K562 (cell line): ENCODE data around the gene IFT52. TPM values are rescaled to one million over a fixed set of nuclear protein-coding genes. Genes with fewer than 3 reads are reported as not detected.

Source experiments
- AFF1 ChIP-seq, 2 experiments: fragments of 450-650 bp; IDR thresholded peaks; 2 replicates each; pipeline ENCODE4 v1.6.1; 2018; ENCODE audit warnings: mild to moderate bottlenecking in 2 of 2, low read depth in 1 of 2; ENCODE audit not compliant: partially characterized antibody in 2 of 2
- ARID1B ChIP-seq: fragments of 450-650 bp; IDR thresholded peaks from 2 replicates; pipeline ENCODE4 v1.6.1; 2016; ENCODE audit warnings: antibody characterized with exemption, mild to moderate bottlenecking, inconsistent platforms
- CREB1 ChIP-seq, 2 experiments: sonication (generic) in 1 of 2; formaldehyde crosslinking in 1 of 2; IDR thresholded peaks; 2 replicates each; pipeline versions ENCODE4 v1.6.1 to v1.8.0; 2012 to 2022; ENCODE audit warnings: inconsistent platforms in 1 of 2, mild to moderate bottlenecking in 1 of 2, missing genetic modification reagents in 1 of 2, moderate library complexity in 1 of 2
- E2F8 ChIP-seq: fragments of 450-650 bp; IDR thresholded peaks from 2 replicates; pipeline ENCODE4 v1.7.1; 2018; ENCODE audit warnings: mild to moderate bottlenecking, low read depth; ENCODE audit not compliant: partially characterized antibody
- FIP1L1 ChIP-seq: fragments of 200-400 bp; formaldehyde crosslinking; IDR thresholded peaks from 2 replicates; pipeline ENCODE4 v1.6.1; 2018; ENCODE audit warnings: mild to moderate bottlenecking, low read depth, low read length; ENCODE audit not compliant: poor library complexity, severe bottlenecking
- LCOR ChIP-seq: sonication (generic); formaldehyde crosslinking; IDR thresholded peaks from 2 replicates; pipeline ENCODE4 v1.8.0; 2022; ENCODE audit warnings: mild to moderate bottlenecking, missing genetic modification reagents
- NCOA6 ChIP-seq: fragments of 450-650 bp; IDR thresholded peaks from 2 replicates; pipeline ENCODE4 v1.6.1; 2017; ENCODE audit warnings: mild to moderate bottlenecking
- NFIX ChIP-seq: fragments of 250-450 bp; sonication (Bioruptor Pico); IDR thresholded peaks from 2 replicates; pipeline ENCODE4 v1.4.0; 2020; ENCODE audit warnings: low read depth, mild to moderate bottlenecking, moderate library complexity
- NR0B1 ChIP-seq: fragments of 450-650 bp; IDR thresholded peaks from one replicate; pipeline ENCODE4 v1.6.1; 2018; ENCODE audit warnings: mild to moderate bottlenecking, moderate library complexity; ENCODE audit not compliant: partially characterized antibody
- SIN3A ChIP-seq, 2 experiments: fragments of 150-350 bp in 1 of 2; IDR thresholded peaks; 2 replicates each; pipeline ENCODE4 v1.6.1; 2011 to 2016; ENCODE audit warnings: borderline replicate concordance in 2 of 2, low read depth in 2 of 2, low read length in 2 of 2, mild to moderate bottlenecking in 2 of 2, moderate library complexity in 2 of 2; ENCODE audit not compliant: control insufficient read depth in 1 of 2
- ZNF609 ChIP-seq: sonication (generic); formaldehyde crosslinking; IDR thresholded peaks from 2 replicates; pipeline ENCODE4 v1.8.1; 2023; ENCODE audit warnings: missing genetic modification reagents, mild to moderate bottlenecking, borderline replicate concordance
- polyA plus RNA-seq, 8 experiments: library from polyadenylated mRNA; depleted of rRNA in 4 of 8; stranded (reverse) in 5 of 8; unstranded in 3 of 8; fragments of >200 nt; fragmentation: Nextera tagmentation in 2 of 8; fragmentation: Illumina TruSeq in 1 of 8; extraction: Ambion mirVana in 2 of 8; extraction: Trizol in 1 of 8; gene quantifications; 2 replicates each; pipeline versions ENCODE4 v1.2.1 to v1.2.3, GENCODE V29; 2011 to 2014; ENCODE audit warnings: inconsistent platforms in 1 of 8, missing spikeins in 1 of 8
- total RNA-seq, 7 experiments: library from RNA; depleted of rRNA in 6 of 7; stranded (reverse); fragments of >200 nt in 6 of 7; fragmentation: Illumina TruSeq in 2 of 7; extraction: Trizol in 2 of 7; gene quantifications; 2 replicates each; pipeline versions ENCODE4 v1.2.1 to v1.2.3, GENCODE V29; 2011 to 2021; ENCODE audit warnings: low replicate concordance in 1 of 7

The IFT52 gene
- total and polyA plus RNA-seq, 9 of the 15 experiments (the other 6 are each of a cell fraction or from before 2014, with no cell fraction given): 11.0 to 31.4 (median 20.4) TPM

GRCh38 chr20:43690943-43691598 lies 100.3 kb downstream of the IFT52 start (continued):
- TF ChIP-seq NFIX (CRISPR knock-in tag) (no peak), FIP1L1 (no peak), LCOR (no peak), SIN3A (IDR thresholded peaks at IDR 0.05; ENCODE audit: borderline replicate concordance in 2 of 2, control insufficient read depth in 1 of 2, low read depth in 2 of 2, low read length in 2 of 2) (no peak), NCOA6 (peak; percentile 36; the same call in 1 of the 2 replicates), ARID1B (peak; percentile 97), E2F8 (peak; percentile 54), NR0B1 (no peak), AFF1 (IDR thresholded peaks at IDR 0.05; ENCODE audit: low read depth in 1 of 2, partially characterized antibody in 2 of 2) (no peak), CREB1 (IDR thresholded peaks at IDR 0.05) (peak; percentile 85), CREB1 (CRISPR knock-in tag; IDR thresholded peaks at IDR 0.05) (peak; percentile 34; the same call in 1 of the 2 replicates), ZNF609 (CRISPR knock-in tag) (0 out of 2 replicates have a peak, but pooled peaks have one; percentile 39)
